Upper lobe of right lung (tissue), 1 donor: ENCODE measurements around the gene MAP1LC3A. TPM values are rescaled to one million over a fixed set of nuclear protein-coding genes. Genes with fewer than 3 reads are reported as not detected.

Experiments used
- ATAC-seq: fragments of 200-7000 bp; cut with Tn5 transposase; one replicate; pipeline ENCODE4 v1.9.1; 2020; ENCODE audit warnings: mild to moderate bottlenecking, moderate library complexity
- DNase-seq: peaks from one replicate; pipeline ENCODE4 v3.0.0-alpha.2; 2020
- H3K27ac ChIP-seq: fragments of 200-600 bp; one replicate; pipeline ENCODE4 v1.8.0; 2022
- H3K27me3 ChIP-seq: fragments of 200-600 bp; one replicate; pipeline ENCODE4 v1.8.0; 2022; ENCODE audit warnings: mild to moderate bottlenecking
- H3K36me3 ChIP-seq: fragments of 200-600 bp; one replicate; pipeline ENCODE4 v1.8.0; 2022
- H3K4me1 ChIP-seq: fragments of 200-600 bp; one replicate; pipeline ENCODE4 v1.8.0; 2022
- H3K4me3 ChIP-seq: fragments of 200-600 bp; one replicate; pipeline ENCODE4 v1.8.0; 2022; ENCODE audit warnings: mild to moderate bottlenecking
- H3K9me3 ChIP-seq: fragments of 200-600 bp; one replicate; pipeline ENCODE4 v1.8.0; 2022
- CTCF ChIP-seq: fragments of 200-600 bp; IDR thresholded peaks from one replicate; pipeline ENCODE4 v1.8.0; 2022; ENCODE audit warnings: antibody characterized with exemption
- intact Hi-C: fragments of 100-400 bp; cut with DNase I; formaldehyde crosslinking; loops from one replicate; pipeline ENCODE4 v1.11.0; 2022
- total RNA-seq: library from RNA; stranded (reverse); fragmentation: NEBNext Ultra II Directional; extraction: Animal tissue kit (Norgen Biotek cat#: 25700); gene quantifications from one replicate; pipeline ENCODE4 v1.2.1, GENCODE V29; 2021
- donor health status: DM: no; HTN: yes; CAD: no; lungs with severe emphysema.

The MAP1LC3A gene
- total RNA-seq, 1 donor from 2014 or later, result 45.9 TPM

GRCh38 chr20:34604980-34605788 lies 46.7 kb downstream of the MAP1LC3A start:
- H3K9me3 ChIP-seq, result no peaks in the 10 kb centered on the region
- intact Hi-C loops, result no loop called here
- TF ChIP-seq CTCF, result no peak
- H3K4me3 ChIP-seq, result no peak overlapping the region
- no peak overlapping the region for H3K27ac ChIP-seq
- no peaks in the 10 kb centered on the region for H3K36me3 ChIP-seq
- no peaks in the 10 kb centered on the region for H3K27me3 ChIP-seq
- DNase-seq, result no peak
- H3K4me1 ChIP-seq, result no peaks in the 10 kb centered on the region
- no peak for ATAC-seq

- no peak for DNase-seq
- no peak for ATAC-seq
- Histone ChIP-seq H3K36me3 (no peaks in the 10 kb centered on the region), H3K4me3 (no peak overlapping the region), H3K9me3 (no peaks in the 10 kb centered on the region), H3K27me3 (no peaks in the 10 kb centered on the region), H3K4me1 (no peaks in the 10 kb centered on the region), H3K27ac (no peak overlapping the region)
- intact Hi-C loops, result no loop called here
- no peak for TF ChIP-seq CTCF
These were observed 48.5 kb downstream of the MAP1LC3A start for GRCh38 chr20:34607066-34607465.

Other genes with a start within 250 kb of the MAP1LC3A start
- 65.6 TPM for gene ITCH, start 195.4 kb upstream of the MAP1LC3A start, total RNA-seq
- gene DYNLRB1, start 42.3 kb upstream of the MAP1LC3A start, total RNA-seq, result 146 TPM
- gene PIGU, start 118.4 kb downstream of the MAP1LC3A start, total RNA-seq, result 13.2 TPM
- gene TP53INP2, start 145.6 kb downstream of the MAP1LC3A start, total RNA-seq, result 17.7 TPM